Measurements from ENCODE around the gene ARL6.

DNA sequence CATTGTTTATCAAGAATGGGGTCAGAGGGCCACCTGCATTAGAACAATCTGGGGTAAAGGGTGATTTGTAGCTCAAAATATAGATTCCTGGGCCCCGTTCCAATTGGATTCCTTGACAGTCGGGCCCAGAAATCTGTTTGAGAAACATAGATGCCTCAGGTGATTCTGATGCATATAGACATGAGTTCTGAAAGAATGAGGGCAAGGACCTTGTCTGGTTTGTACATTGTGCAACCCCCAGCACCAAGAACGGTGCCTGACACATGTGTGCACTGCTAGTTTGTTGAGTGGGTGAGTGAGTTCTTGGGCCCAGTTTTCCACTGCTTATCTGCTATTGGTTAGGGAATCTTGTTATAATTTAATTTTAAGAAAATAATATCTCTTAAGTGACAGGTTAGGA lies 73.8 kb downstream of the ARL6 start:
- TF ChIP-seq TCF12 (IDR thresholded peaks at IDR 0.05; ENCODE audit: low read depth) (no peak), TAF1 (IDR thresholded peaks at IDR 0.05; ENCODE audit: low read depth) (no peak), CEBPB (IDR thresholded peaks at IDR 0.05) (no peak), TEAD4 (IDR thresholded peaks at IDR 0.05) (no peak), USF1 (IDR thresholded peaks at IDR 0.05) (no peak), CREB1 (IDR thresholded peaks at IDR 0.05; ENCODE audit: low read depth) (no peak)
- TF ChIP-seq, protein P1, sequence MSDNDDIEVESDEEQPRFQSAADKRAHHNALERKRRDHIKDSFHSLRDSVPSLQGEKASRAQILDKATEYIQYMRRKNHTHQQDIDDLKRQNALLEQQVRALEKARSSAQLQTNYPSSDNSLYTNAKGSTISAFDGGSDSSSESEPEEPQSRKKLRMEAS (IDR thresholded peaks at IDR 0.05) = no peak
- TF ChIP-seq, protein P2, sequence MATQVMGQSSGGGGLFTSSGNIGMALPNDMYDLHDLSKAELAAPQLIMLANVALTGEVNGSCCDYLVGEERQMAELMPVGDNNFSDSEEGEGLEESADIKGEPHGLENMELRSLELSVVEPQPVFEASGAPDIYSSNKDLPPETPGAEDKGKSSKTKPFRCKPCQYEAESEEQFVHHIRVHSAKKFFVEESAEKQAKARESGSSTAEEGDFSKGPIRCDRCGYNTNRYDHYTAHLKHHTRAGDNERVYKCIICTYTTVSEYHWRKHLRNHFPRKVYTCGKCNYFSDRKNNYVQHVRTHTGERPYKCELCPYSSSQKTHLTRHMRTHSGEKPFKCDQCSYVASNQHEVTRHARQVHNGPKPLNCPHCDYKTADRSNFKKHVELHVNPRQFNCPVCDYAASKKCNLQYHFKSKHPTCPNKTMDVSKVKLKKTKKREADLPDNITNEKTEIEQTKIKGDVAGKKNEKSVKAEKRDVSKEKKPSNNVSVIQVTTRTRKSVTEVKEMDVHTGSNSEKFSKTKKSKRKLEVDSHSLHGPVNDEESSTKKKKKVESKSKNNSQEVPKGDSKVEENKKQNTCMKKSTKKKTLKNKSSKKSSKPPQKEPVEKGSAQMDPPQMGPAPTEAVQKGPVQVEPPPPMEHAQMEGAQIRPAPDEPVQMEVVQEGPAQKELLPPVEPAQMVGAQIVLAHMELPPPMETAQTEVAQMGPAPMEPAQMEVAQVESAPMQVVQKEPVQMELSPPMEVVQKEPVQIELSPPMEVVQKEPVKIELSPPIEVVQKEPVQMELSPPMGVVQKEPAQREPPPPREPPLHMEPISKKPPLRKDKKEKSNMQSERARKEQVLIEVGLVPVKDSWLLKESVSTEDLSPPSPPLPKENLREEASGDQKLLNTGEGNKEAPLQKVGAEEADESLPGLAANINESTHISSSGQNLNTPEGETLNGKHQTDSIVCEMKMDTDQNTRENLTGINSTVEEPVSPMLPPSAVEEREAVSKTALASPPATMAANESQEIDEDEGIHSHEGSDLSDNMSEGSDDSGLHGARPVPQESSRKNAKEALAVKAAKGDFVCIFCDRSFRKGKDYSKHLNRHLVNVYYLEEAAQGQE (IDR thresholded peaks at IDR 0.05; ENCODE audit: low read depth) = no peak

All from Ishikawa (cell line).